Activated CD4-positive, alpha-beta T cell treated with anti-CD3 and anti-CD28 coated beads, Interleukin-2, amount 50 U/mL, for 16 hours (primary cell): ENCODE data around the gene RAMP1.
"Not testable (repeated sequence)": the region's sequence is repeated elsewhere in the genome, so short reads cannot be mapped to it uniquely, and the experiment has no call there.

Source experiments
- DNase-seq: peaks from one replicate; pipeline ENCODE4 v3.0.0-alpha.2; 2020

Gene RAMP1

GRCh38 chr2:237859533-237860272, at the start of gene RAMP1:
TSS of gene RAMP1 (plus strand) at chr2:237859623. CDS start at chr2:237859676, 53 bp downstream.
- peak; percentile 50 for DNase-seq

GRCh38 chr2:237815637-237816036, 43.8 kb upstream of the RAMP1 start:
- peak; percentile 76 for DNase-seq

GRCh38 chr2:237816531-237816930, 42.9 kb upstream of the RAMP1 start:
- no peak for DNase-seq

- DNase-seq = peak; percentile 68
These were observed 41.4 kb upstream of the RAMP1 start for GRCh38 chr2:237818066-237818473.

GRCh38 chr2:237819231-237819630, 40.2 kb upstream of the RAMP1 start:
- DNase-seq = peak; percentile 22

GRCh38 chr2:237820421-237820820, 39.0 kb upstream of the RAMP1 start:
- no peak for DNase-seq

- no peak for DNase-seq
These were observed 35.9 kb upstream of the RAMP1 start for GRCh38 chr2:237823544-237823943.

- DNase-seq = peak; percentile 12
These were observed 35.3 kb upstream of the RAMP1 start for GRCh38 chr2:237824085-237824484.

GRCh38 chr2:237827421-237827987, 31.9 kb upstream of the RAMP1 start:
- no peak for DNase-seq

GRCh38 chr2:237830522-237830921, 28.9 kb upstream of the RAMP1 start:
- DNase-seq = no peak

- DNase-seq = no peak
These were observed 25.9 kb upstream of the RAMP1 start for GRCh38 chr2:237833546-237833945.

- no peak for DNase-seq
These were observed 24.1 kb upstream of the RAMP1 start for GRCh38 chr2:237835372-237835771.

GRCh38 chr2:237841051-237841450, 18.4 kb upstream of the RAMP1 start:
- DNase-seq = no peak

GRCh38 chr2:237848940-237849339, 10.5 kb upstream of the RAMP1 start:
- not testable (repeated sequence) for DNase-seq

GRCh38 chr2:237854295-237854694, 5.1 kb upstream of the RAMP1 start:
- DNase-seq = no peak

- no peak for DNase-seq
These were observed 1.6 kb upstream of the RAMP1 start for GRCh38 chr2:237857791-237858190.

- DNase-seq = peak; percentile 47
These were observed 935 bp upstream of the RAMP1 start for GRCh38 chr2:237858294-237859081.

- DNase-seq = no peak
These were observed 365 bp upstream of the RAMP1 start for GRCh38 chr2:237859082-237859433.

GRCh38 chr2:237860273-237860935, 981 bp downstream of the RAMP1 start:
- no peak for DNase-seq

GRCh38 chr2:237861875-237862527, 2.6 kb downstream of the RAMP1 start:
- DNase-seq = no peak

GRCh38 chr2:237862528-237862895, 3.1 kb downstream of the RAMP1 start:
- no peak for DNase-seq

- no peak for DNase-seq
These were observed 3.7 kb downstream of the RAMP1 start for GRCh38 chr2:237863102-237863511.
